GM19372 (cell line): ENCODE measurements around the gene SLC39A7.
"Not testable (repeated sequence)": the region's sequence is repeated elsewhere in the genome, so short reads cannot be mapped to it uniquely, and the experiment has no call there.

ENCODE experiments used
- ATAC-seq: cut with Tn5 transposase; IDR thresholded peaks from one replicate; pipeline ENCODE4 v1.9.1; 2021; ENCODE audit warnings: mild to moderate bottlenecking, low read depth, moderate library complexity; ENCODE audit not compliant: unreplicated experiment

Gene SLC39A7

GRCh38 chr6:33217246-33217645, 16.6 kb downstream of the SLC39A7 start:
- no peak for ATAC-seq

DNA sequence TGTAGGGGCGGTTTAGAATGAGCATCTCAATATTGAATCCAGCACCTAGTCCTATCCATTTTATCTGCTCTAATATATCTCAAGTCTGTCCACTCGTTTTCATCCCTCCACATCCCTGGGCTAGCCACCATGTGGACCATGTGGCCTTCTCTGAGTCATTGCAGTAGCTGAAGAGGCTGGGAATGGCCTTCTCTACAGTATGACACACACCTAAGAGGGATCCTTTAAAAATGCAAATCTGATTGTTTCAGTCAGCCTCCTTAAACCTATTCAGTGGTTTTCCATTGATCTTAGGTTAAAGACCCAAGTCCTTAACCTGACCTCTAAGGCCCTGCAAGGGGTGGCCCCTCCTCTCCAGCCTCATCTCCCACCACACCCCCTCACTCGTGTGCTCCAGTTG, 17.0 kb downstream of the SLC39A7 start:
- no peak for ATAC-seq

DNA sequence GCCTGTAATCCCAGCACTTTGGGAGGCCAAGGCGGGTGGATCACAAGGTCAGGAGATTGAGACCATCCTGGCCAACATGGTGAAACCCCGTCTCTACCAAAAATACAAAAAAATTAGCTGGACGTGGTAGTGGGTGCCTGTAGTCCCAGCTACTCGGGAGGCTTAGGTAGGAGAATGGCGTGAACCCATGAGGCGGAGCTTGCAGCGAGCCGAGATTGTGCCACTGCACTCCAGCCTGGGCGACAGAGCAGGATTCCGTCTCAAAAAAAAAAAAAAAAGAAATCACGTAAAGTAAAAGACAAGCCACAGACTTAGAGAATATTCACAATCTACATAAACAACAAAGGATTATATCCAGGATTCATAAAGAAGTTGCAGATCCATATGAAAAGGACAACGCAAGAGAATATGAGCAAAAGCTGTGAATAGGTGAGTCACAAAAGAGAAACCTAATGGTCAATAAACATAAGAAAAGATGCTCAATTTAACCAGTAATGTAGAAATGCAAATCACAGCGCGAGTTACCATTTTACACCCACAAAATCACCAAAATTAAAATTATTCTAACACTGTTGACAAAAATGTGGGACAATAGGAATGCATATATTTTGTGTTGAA, 25.9 kb downstream of the SLC39A7 start:
- ATAC-seq: not testable (repeated sequence)

- no peak for ATAC-seq
These were observed 34.6 kb downstream of the SLC39A7 start for GRCh38 chr6:33235221-33235634.

DNA sequence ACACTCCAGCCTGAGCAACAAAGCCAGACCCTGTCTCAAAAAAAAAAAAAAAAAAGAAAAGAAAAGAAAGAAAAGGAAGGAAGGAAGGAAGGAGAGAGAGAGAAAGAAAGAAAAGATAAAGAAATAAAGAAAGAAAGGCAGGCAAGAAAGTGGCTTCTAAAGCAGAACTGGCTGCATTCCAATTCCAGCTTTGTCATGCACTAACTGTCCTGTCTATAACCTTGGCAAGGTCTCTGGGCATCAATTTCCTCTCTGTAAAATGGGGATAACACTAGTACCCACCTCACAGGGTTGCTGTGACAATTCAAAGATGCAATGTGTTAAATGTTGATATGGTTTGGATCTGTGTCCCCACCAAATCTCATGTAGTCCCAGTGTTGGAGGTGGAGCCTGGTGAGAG, 35.7 kb downstream of the SLC39A7 start:
- no peak for ATAC-seq

- ATAC-seq: no peak
These were observed 36.2 kb downstream of the SLC39A7 start for GRCh38 chr6:33236852-33237251.

GRCh38 chr6:33237741-33238140, 37.1 kb downstream of the SLC39A7 start:
- no peak for ATAC-seq

DNA sequence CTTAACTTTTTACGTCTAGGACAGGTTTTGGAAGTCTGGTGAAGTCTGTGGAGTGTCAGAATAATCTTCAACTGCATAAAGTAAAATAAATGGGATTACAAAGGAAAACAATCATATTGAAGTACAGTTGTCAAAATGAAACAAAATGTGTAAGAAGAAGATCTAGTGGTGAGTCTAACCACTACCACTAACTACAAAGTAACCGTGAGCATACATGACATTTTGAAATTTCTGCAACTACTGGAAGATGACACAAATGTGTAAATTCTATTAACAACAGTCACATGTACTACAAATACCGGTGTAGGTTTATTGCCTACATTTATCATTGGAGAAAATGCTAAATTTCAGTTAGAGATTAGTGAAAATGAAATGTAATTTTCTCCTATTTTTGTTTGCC, 41.3 kb downstream of the SLC39A7 start:
- ATAC-seq: no peak

DNA sequence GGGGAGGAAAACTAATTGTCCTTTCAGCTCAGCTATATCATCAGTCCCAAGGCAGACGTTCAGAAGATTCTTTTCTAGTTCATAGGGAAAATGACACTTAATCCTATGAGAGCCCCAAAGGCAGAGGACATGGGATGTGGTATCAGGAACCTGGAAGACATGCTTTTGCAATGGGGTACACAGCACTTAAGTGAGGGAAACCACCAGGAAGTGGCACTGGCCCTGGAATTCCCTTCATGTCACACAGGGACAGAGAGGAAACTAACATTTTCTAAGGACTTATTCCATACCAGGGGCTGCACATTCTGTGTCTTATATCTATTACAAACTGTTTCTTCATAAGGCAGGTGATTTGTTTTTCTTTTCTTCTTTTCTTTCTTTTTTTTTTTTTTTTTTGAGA, 42.8 kb downstream of the SLC39A7 start:
- ATAC-seq: no peak

GRCh38 chr6:33247977-33248642, 47.4 kb downstream of the SLC39A7 start:
- ATAC-seq: peak; percentile 34

DNA sequence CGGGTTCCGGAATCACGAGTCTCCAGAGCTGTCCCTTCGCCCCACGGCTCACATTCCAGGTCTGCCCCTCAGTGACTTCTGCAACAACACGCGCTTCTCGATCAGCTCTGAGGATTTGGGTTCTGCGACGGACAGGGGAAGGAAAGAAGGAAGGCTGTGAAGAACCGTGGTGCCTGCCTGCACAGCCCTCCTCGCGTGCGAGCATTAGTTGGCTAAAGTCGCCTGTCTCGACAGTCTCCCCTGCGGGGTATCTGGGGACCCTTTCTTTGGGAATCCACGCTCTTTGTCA, 47.9 kb downstream of the SLC39A7 start:
- no peak for ATAC-seq

GRCh38 chr6:33248932-33249731, 48.5 kb downstream of the SLC39A7 start:
- peak; percentile 86 for ATAC-seq

- no peak for ATAC-seq
These were observed 49.3 kb downstream of the SLC39A7 start for GRCh38 chr6:33249732-33250630.

GRCh38 chr6:33250731-33251130, 50.1 kb downstream of the SLC39A7 start:
- no peak for ATAC-seq

DNA sequence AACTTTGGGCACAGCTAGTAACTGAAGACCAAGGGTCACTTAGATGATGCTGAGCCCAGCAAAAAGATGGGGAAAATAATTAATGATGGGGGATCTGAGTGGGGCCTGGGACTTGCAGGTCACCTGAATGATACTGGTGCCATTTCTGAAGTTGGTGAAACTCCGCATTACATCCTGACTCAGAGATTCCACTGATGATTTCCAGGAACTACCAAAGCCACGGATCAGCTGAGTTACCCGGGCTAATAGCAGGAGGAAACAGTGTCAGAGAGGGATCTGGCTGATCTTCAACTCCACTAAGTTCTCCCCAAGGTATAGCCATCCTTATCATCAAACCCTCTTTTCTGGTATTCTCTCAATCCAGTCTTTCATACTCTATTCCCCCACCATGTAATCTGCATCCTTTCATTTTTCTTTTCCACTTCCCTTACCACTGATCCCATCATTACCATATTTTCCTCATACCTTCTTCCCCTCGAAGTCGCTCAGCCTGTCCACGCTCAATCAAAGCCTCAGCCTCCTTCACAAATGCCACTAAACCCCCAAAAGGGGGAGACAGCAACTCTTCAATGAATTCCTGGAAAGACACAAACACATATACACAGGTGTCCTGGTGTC, 50.8 kb downstream of the SLC39A7 start:
- ATAC-seq: no peak

DNA sequence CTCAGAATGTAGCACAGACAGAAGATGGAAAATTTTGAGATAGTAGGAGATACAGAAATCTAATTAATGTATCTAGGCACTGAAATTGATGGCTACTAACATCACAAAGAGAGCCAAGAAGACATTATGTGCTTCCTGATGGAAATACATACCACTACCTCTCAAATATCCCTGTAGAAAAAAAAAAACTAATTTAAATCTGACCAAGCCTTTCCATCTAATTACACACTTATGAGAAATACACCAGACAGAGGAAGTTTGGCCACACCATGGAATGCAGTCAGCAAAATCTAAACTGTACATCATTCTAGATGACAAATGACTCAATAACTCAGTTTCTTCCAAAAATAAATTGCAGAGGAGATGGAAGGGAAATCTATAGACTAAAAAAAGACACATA, 52.1 kb downstream of the SLC39A7 start:
- ATAC-seq: no peak
